HCT116 (cell line): ENCODE data around the gene TCEA3. TPM values are rescaled to one million over a fixed set of nuclear protein-coding genes. Genes with fewer than 3 reads are reported as not detected.

Source experiments
- ATAC-seq: fragments of 200-7000 bp; cut with Tn5 transposase; 2 replicates; pipeline ENCODE4 v1.9.1; 2020; ENCODE audit warnings: mild to moderate bottlenecking, moderate library complexity
- BruUV-seq: library from RNA; stranded (reverse); fragments of 400-500 nt; replicated peaks from 2 replicates; lab custom pipeline; 2021; lab: Mats Ljungman, UMichigan
- CTCF ChIA-PET: fragments of 300-600 bp; sonication (Branson Sonifier 250); formaldehyde crosslinking; loops from one replicate; lab custom pipeline; 2021; ENCODE audit warnings: antibody characterized with exemption; lab: Charles Lee
- POLR2A ChIA-PET: fragments of 300-600, 350-600 bp; sonication (Branson Sonifier 250); formaldehyde crosslinking; loops from one replicate; lab custom pipeline; 2021; ENCODE audit warnings: antibody characterized with exemption; lab: Charles Lee
- RAD21 ChIA-PET, 2 experiments: fragments of 300-600 bp; sonication (Branson Sonifier 250); formaldehyde crosslinking; loops; one replicate each; lab custom pipeline; 2023; ENCODE audit warnings: low total read pairs in 2 of 2; ENCODE audit not compliant: uncharacterized antibody in 2 of 2, unreplicated experiment in 2 of 2, low non-redundant PET in 1 of 2; lab: Charles Lee
- DNase-seq: peaks from one replicate; pipeline ENCODE4 v3.0.0-alpha.2; 2010; ENCODE audit warnings: low read depth, low spot score
- H2AFZ ChIP-seq: fragments of 200-600 bp; shearing (Covaris generic), sonication (generic); 2 replicates; pipeline ENCODE4 v1.6.1; 2017; ENCODE audit warnings: low read depth, mixed run types, mixed read lengths, antibody characterized with exemption, low read length; ENCODE audit not compliant: poor library complexity, severe bottlenecking
- H3K27ac ChIP-seq: 2 replicates; pipeline ENCODE4 v1.5.1; 2012; ENCODE audit warnings: low read depth, low read length
- H3K27me3 ChIP-seq: fragments of 200-600 bp; sonication (generic); 2 replicates; pipeline ENCODE4 v1.6.1; 2016; ENCODE audit warnings: mixed run types, low read length, mixed read lengths; ENCODE audit not compliant: insufficient read depth
- H3K36me3 ChIP-seq, 2 experiments: fragments of 200-500 bp in 1 of 2; fragments of 200-600 bp in 1 of 2; sonication (Bioruptor generic) in 1 of 2; sonication (generic) in 1 of 2; 2 replicates each; pipeline versions ENCODE4 v1.5.1 to v1.6.1; 2014 to 2016; ENCODE audit warnings: low read length in 2 of 2, inconsistent platforms in 1 of 2, mixed read lengths in 1 of 2, mixed run types in 1 of 2; ENCODE audit not compliant: insufficient read depth in 2 of 2, control insufficient read depth in 1 of 2
- H3K4me1 ChIP-seq, 2 experiments: fragments of 200-600 bp in 1 of 2; sonication (generic) in 1 of 2; 2 replicates each; pipeline versions ENCODE4 v1.5.1 to v1.6.1; 2012 to 2017; ENCODE audit warnings: low read length in 2 of 2, inconsistent platforms in 1 of 2, mild to moderate bottlenecking in 1 of 2, mixed read lengths in 1 of 2, mixed run types in 1 of 2, moderate library complexity in 1 of 2; ENCODE audit not compliant: insufficient read depth in 2 of 2, control insufficient read depth in 1 of 2
- H3K4me2 ChIP-seq: fragments of 200-600 bp; sonication (generic); 2 replicates; pipeline ENCODE4 v1.6.1; 2017; ENCODE audit warnings: mixed run types, low read length, mixed read lengths
- H3K4me3 ChIP-seq, 2 experiments: fragments of 200-600 bp in 1 of 2; sonication (generic) in 1 of 2; replicated peaks in 1 of 2; 2 replicates each; pipeline ENCODE4 v1.5.1; 2011 to 2016; ENCODE audit warnings: low read length in 2 of 2, control low read depth in 1 of 2, low read depth in 1 of 2, mild to moderate bottlenecking in 1 of 2, mixed read lengths in 1 of 2, mixed run types in 1 of 2
- H3K79me2 ChIP-seq: fragments of 200-600 bp; sonication (generic); 2 replicates; pipeline ENCODE4 v1.6.1; 2017; ENCODE audit warnings: mild to moderate bottlenecking, mixed run types, low read length, moderate library complexity, mixed read lengths; ENCODE audit not compliant: insufficient read depth
- H3K9ac ChIP-seq: fragments of 200-600 bp; sonication (generic); 2 replicates; pipeline ENCODE4 v1.6.1; 2016; ENCODE audit warnings: low read length, mixed read lengths
- H3K9me2 ChIP-seq: fragments of 200-600 bp; sonication (generic), shearing (Covaris generic); 2 replicates; pipeline ENCODE4 v1.6.1; 2017; ENCODE audit warnings: mixed run types, mild to moderate bottlenecking, moderate library complexity; ENCODE audit not compliant: insufficient read depth
- H3K9me3 ChIP-seq, 2 experiments: fragments of 200-500 bp in 1 of 2; fragments of 200-600 bp in 1 of 2; sonication (Bioruptor generic) in 1 of 2; sonication (generic) in 1 of 2; 2 replicates each; pipeline ENCODE4 v1.6.1; 2014 to 2017; ENCODE audit warnings: low read length in 2 of 2, mixed read lengths in 2 of 2, inconsistent platforms in 1 of 2, low read depth in 1 of 2, mild to moderate bottlenecking in 1 of 2, mixed run types in 1 of 2, moderate library complexity in 1 of 2; ENCODE audit not compliant: control insufficient read depth in 1 of 2, insufficient read depth in 1 of 2
- H4K20me1 ChIP-seq: fragments of 200-600 bp; sonication (generic), shearing (Covaris generic); 2 replicates; pipeline ENCODE4 v1.6.1; 2017; ENCODE audit warnings: mixed run types, mild to moderate bottlenecking, moderate library complexity; ENCODE audit not compliant: insufficient read depth
- CEBPB ChIP-seq: IDR thresholded peaks from 2 replicates; pipeline ENCODE4 v1.6.1; 2012; ENCODE audit warnings: low read depth
- EGR1 ChIP-seq: IDR thresholded peaks from 2 replicates; pipeline ENCODE4 v1.6.1; 2012; ENCODE audit warnings: low read depth
- FOSL1 ChIP-seq: IDR thresholded peaks from 2 replicates; pipeline ENCODE4 v1.6.1; 2012; ENCODE audit warnings: low read depth
- JUND ChIP-seq: IDR thresholded peaks from 2 replicates; pipeline ENCODE4 v1.6.1; 2012
- POLR2AphosphoS5 ChIP-seq: IDR thresholded peaks from 2 replicates; pipeline ENCODE4 v1.6.1; 2011; ENCODE audit warnings: mild to moderate bottlenecking, low read depth, low read length, moderate library complexity
- RAD21 ChIP-seq: IDR thresholded peaks from 2 replicates; pipeline ENCODE4 v1.6.1; 2012; ENCODE audit warnings: low read depth, mild to moderate bottlenecking
- SIN3A ChIP-seq: IDR thresholded peaks from 2 replicates; pipeline ENCODE4 v1.6.1; 2012; ENCODE audit warnings: low read depth
- SRF ChIP-seq: IDR thresholded peaks from 2 replicates; pipeline ENCODE4 v1.6.1; 2012; ENCODE audit warnings: low read depth
- ZNF274 ChIP-seq: fragments of 200-500 bp; sonication (Bioruptor generic); IDR thresholded peaks from 2 replicates; pipeline ENCODE4 v1.6.1; 2014; ENCODE audit warnings: mild to moderate bottlenecking, low read depth, low read length, inconsistent platforms
- intact Hi-C: fragments of 100-400 bp; cut with micrococcal nuclease; formaldehyde crosslinking; loops from 2 replicates; pipeline ENCODE4 v1.10.0; 2022
- total RNA-seq: library from RNA; stranded (reverse); gene quantifications from one replicate; pipeline ENCODE4 v1.2.1, GENCODE V29; 2021; ENCODE audit not compliant: unreplicated experiment
- TF ChIP-seq, protein P1 (sequence below), 3 experiments: fragments of 200-600 bp in 1 of 3; sonication (generic) in 1 of 3; IDR thresholded peaks in 2 of 3; conservative IDR thresholded peaks in 1 of 3; 2 replicates each; pipeline ENCODE4 v1.5.1; 2012 to 2017; ENCODE audit warnings: low read depth in 2 of 3, low read length in 2 of 3, antibody characterized with exemption in 1 of 3, borderline replicate concordance in 1 of 3, control low read depth in 1 of 3, mild to moderate bottlenecking in 1 of 3, mixed read lengths in 1 of 3, mixed run types in 1 of 3, moderate library complexity in 1 of 3; ENCODE audit not compliant: insufficient read depth in 1 of 3
- TF ChIP-seq, protein P2 (sequence below): IDR thresholded peaks from 2 replicates; pipeline ENCODE4 v1.6.1; 2012; ENCODE audit warnings: low read depth

TCEA3 gene
- total RNA-seq, 1 experiment from 2014 or later = 3.7 TPM

GRCh38 chr1:23420778-23421177, 3.8 kb downstream of the TCEA3 start:
- Histone ChIP-seq H3K9me2 (no peaks in the 10 kb centered on the region), H3K79me2 (no peaks in the 10 kb centered on the region), H3K9me3 (no peaks in the 10 kb centered on the region), H2AFZ (no peak overlapping the region), H3K4me3 (no peak overlapping the region), H3K4me1 (peaks cover 0 to 13% of the 10 kb centered on the region in 2 experiments; a peak in 1 of 4 replicates), H3K4me2 (no peak overlapping the region)
- POLR2A ChIA-PET = no interaction called here
- intact Hi-C loops = no loop called here
- TF ChIP-seq POLR2AphosphoS5 (no peak), RAD21 (no peak), ZNF274 (no peak), EGR1 (no peak), SRF (no peak), JUND (no peak), FOSL1 (no peak), CEBPB (no peak), SIN3A (no peak)
- TF ChIP-seq, protein P1, sequence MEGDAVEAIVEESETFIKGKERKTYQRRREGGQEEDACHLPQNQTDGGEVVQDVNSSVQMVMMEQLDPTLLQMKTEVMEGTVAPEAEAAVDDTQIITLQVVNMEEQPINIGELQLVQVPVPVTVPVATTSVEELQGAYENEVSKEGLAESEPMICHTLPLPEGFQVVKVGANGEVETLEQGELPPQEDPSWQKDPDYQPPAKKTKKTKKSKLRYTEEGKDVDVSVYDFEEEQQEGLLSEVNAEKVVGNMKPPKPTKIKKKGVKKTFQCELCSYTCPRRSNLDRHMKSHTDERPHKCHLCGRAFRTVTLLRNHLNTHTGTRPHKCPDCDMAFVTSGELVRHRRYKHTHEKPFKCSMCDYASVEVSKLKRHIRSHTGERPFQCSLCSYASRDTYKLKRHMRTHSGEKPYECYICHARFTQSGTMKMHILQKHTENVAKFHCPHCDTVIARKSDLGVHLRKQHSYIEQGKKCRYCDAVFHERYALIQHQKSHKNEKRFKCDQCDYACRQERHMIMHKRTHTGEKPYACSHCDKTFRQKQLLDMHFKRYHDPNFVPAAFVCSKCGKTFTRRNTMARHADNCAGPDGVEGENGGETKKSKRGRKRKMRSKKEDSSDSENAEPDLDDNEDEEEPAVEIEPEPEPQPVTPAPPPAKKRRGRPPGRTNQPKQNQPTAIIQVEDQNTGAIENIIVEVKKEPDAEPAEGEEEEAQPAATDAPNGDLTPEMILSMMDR (IDR thresholded peaks at IDR 0.05 in 2 of 3, conservative IDR thresholded peaks at IDR 0.05 in 1 of 3; ENCODE audit: borderline replicate concordance in 1 of 3, insufficient read depth in 1 of 3, low read depth in 2 of 3, low read length in 2 of 3) = no peak
- TF ChIP-seq, protein P2, sequence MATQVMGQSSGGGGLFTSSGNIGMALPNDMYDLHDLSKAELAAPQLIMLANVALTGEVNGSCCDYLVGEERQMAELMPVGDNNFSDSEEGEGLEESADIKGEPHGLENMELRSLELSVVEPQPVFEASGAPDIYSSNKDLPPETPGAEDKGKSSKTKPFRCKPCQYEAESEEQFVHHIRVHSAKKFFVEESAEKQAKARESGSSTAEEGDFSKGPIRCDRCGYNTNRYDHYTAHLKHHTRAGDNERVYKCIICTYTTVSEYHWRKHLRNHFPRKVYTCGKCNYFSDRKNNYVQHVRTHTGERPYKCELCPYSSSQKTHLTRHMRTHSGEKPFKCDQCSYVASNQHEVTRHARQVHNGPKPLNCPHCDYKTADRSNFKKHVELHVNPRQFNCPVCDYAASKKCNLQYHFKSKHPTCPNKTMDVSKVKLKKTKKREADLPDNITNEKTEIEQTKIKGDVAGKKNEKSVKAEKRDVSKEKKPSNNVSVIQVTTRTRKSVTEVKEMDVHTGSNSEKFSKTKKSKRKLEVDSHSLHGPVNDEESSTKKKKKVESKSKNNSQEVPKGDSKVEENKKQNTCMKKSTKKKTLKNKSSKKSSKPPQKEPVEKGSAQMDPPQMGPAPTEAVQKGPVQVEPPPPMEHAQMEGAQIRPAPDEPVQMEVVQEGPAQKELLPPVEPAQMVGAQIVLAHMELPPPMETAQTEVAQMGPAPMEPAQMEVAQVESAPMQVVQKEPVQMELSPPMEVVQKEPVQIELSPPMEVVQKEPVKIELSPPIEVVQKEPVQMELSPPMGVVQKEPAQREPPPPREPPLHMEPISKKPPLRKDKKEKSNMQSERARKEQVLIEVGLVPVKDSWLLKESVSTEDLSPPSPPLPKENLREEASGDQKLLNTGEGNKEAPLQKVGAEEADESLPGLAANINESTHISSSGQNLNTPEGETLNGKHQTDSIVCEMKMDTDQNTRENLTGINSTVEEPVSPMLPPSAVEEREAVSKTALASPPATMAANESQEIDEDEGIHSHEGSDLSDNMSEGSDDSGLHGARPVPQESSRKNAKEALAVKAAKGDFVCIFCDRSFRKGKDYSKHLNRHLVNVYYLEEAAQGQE = no peak
- TF ChIP-seq, all 23 proteins: peak for 0
- ChIA-PET RAD21 (no interaction called here), CTCF (interaction anchor here (1.0 kb wide), 1 partner anchor 17 kb away, joined by 3 read pairs; no protein-coding TSS in a partner anchor)
- Histone ChIP-seq H3K27ac (no peak overlapping the region), H3K27me3 (no peaks in the 10 kb centered on the region), H4K20me1 (no peaks in the 10 kb centered on the region), H3K36me3 (no peaks in the 10 kb centered on the region), H3K9ac (no peak overlapping the region)
- BruUV-seq = no TSS peak
- no peak for ATAC-seq
- no peak for DNase-seq
